Brain microvascular endothelial cell (primary cell): ENCODE data around the gene ABCC4.

Experiments
- DNase-seq: peaks from one replicate; pipeline ENCODE4 v3.0.0-alpha.2; 2020
- H3K27ac ChIP-seq: fragments of 250-450 bp; sonication (Bioruptor Pico); 2 replicates; pipeline ENCODE4 v1.5.1; 2020; ENCODE audit warnings: mild to moderate bottlenecking, moderate library complexity
- H3K27me3 ChIP-seq: fragments of 250-450 bp; sonication (Bioruptor Pico); replicated peaks from 2 replicates; pipeline ENCODE4 v1.5.1; 2020; ENCODE audit warnings: mild to moderate bottlenecking
- H3K36me3 ChIP-seq: fragments of 250-450 bp; sonication (Bioruptor Pico); replicated peaks from 2 replicates; pipeline ENCODE4 v1.5.1; 2020; ENCODE audit warnings: mild to moderate bottlenecking
- H3K4me3 ChIP-seq: 2 replicates; pipeline ENCODE4 v1.5.1; 2011; ENCODE audit warnings: low read depth, mild to moderate bottlenecking, control low read depth, low read length, moderate library complexity
- CTCF ChIP-seq: IDR thresholded peaks from 2 replicates; pipeline ENCODE4 v1.5.1; 2011; ENCODE audit warnings: low read depth, mild to moderate bottlenecking, moderate library complexity, low read length, control low read depth, inconsistent platforms; ENCODE audit errors: missing control alignments
- in situ Hi-C: cut with HindIII; loops from 2 replicates; pipeline ENCODE4 v1.10.0; 2017; ENCODE audit warnings: low sequenced_read_pairs, low pct_ligation_motif_present

ABCC4 gene

GRCh38 chr13:95264225-95264624 lies 37.0 kb downstream of the ABCC4 start:
- Histone ChIP-seq H3K36me3 (no peaks in the 10 kb centered on the region), H3K27me3 (no peaks in the 10 kb centered on the region), H3K27ac (no peak overlapping the region), H3K4me3 (no peak overlapping the region)
- TF ChIP-seq CTCF, result no peak
- DNase-seq, result no peak
- in situ Hi-C loops, result no loop called here

GRCh38 chr13:95262837-95263384 lies 38.3 kb downstream of the ABCC4 start:
- Histone ChIP-seq H3K27ac (no peak overlapping the region), H3K36me3 (no peaks in the 10 kb centered on the region), H3K4me3 (no peak overlapping the region), H3K27me3 (no peaks in the 10 kb centered on the region)
- no peak for TF ChIP-seq CTCF
- in situ Hi-C loops, result no loop called here
- no peak for DNase-seq

GRCh38 chr13:95261956-95262355 lies 39.3 kb downstream of the ABCC4 start:
- TF ChIP-seq CTCF, result no peak
- Histone ChIP-seq H3K27ac (no peak overlapping the region), H3K36me3 (no peaks in the 10 kb centered on the region), H3K4me3 (no peak overlapping the region), H3K27me3 (no peaks in the 10 kb centered on the region)
- in situ Hi-C loops, result no loop called here
- DNase-seq, result no peak

- Histone ChIP-seq H3K27me3 (no peaks in the 10 kb centered on the region), H3K36me3 (no peaks in the 10 kb centered on the region), H3K27ac (no peak overlapping the region), H3K4me3 (no peak overlapping the region)
- in situ Hi-C loops, result no loop called here
- TF ChIP-seq CTCF, result no peak
- DNase-seq, result no peak
Observed at GRCh38 chr13:95260031-95260525, 41.2 kb downstream of the ABCC4 start.

GRCh38 chr13:95258619-95259194 lies 42.5 kb downstream of the ABCC4 start:
- no peaks in the 10 kb centered on the region for H3K36me3 ChIP-seq
- H3K27me3 ChIP-seq, result no peaks in the 10 kb centered on the region
- no peak for DNase-seq
- no peak overlapping the region for H3K27ac ChIP-seq
- in situ Hi-C loops, result no loop called here
- TF ChIP-seq CTCF, result no peak
- no peak overlapping the region for H3K4me3 ChIP-seq

GRCh38 chr13:95258098-95258497 lies 43.2 kb downstream of the ABCC4 start:
- in situ Hi-C loops, result no loop called here
- no peak for DNase-seq
- TF ChIP-seq CTCF, result no peak
- H3K4me3 ChIP-seq, result no peak overlapping the region
- H3K27ac ChIP-seq, result no peak overlapping the region
- no peaks in the 10 kb centered on the region for H3K36me3 ChIP-seq
- H3K27me3 ChIP-seq, result no peaks in the 10 kb centered on the region
